ENCODE results near the gene ALCAM. TPM values are rescaled to one million over a fixed set of nuclear protein-coding genes. Genes with fewer than 3 reads are reported as not detected.

The ALCAM gene
- total and polyA plus RNA-seq, 2 of the 8 experiments (the other 6 are each of a cell fraction or from before 2014, with no cell fraction given): 10.8 to 33.0 TPM

DNA sequence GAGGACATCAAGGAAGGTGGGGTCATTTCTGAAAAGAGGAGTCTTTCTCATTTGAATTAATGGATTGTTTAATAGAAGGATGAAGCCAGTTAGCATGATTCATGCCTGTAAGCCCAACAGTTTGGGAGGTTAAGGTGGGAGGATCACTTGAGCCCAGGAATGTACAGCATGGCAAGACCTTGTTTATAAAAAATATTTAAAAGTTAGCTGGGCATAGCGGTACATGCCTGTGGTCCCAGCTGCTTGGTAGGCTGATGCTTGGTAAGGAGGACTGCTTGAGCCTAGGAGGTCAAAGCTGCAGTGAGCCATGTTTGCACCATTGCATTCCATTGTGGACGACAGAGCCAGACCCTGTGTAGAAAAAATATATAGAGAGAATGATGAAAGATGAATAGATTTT, 165.5 kb downstream of the ALCAM start:
- H3K36me3 ChIP-seq (ENCODE audit: control insufficient read depth in 2 of 4, insufficient read depth in 4 of 4, low read length in 3 of 4): peaks cover 0 to 18% (median 2%) of the 10 kb centered on the region in 4 experiments; a peak in 5 of 8 replicates
- POLR2A ChIA-PET (ENCODE audit: partially characterized antibody): no interaction called here
- no peaks in the 10 kb centered on the region for H3K23me2 ChIP-seq (ENCODE audit: low read depth, low read length)
- H4K8ac ChIP-seq (ENCODE audit: extremely low read depth, insufficient read depth, low read length): no peak overlapping the region
- H3K9me3 ChIP-seq (ENCODE audit: insufficient read depth in 2 of 2, low read depth in 1 of 2, low read length in 1 of 2): no peaks in the 10 kb centered on the region
- CTCF ChIA-PET (ENCODE audit: partially characterized antibody): interaction anchor here (0.7 kb wide), 1 partner anchor 1020 kb away, joined by 3 read pairs; no protein-coding TSS in a partner anchor
- H3K79me2 ChIP-seq (ENCODE audit: control insufficient read depth in 1 of 2, insufficient read depth in 2 of 2, low read length in 2 of 2): no peaks in the 10 kb centered on the region
- H3K4me2 ChIP-seq (ENCODE audit: insufficient read depth in 1 of 2, low read depth in 2 of 2, low read length in 2 of 2): no peak overlapping the region
- H2AK5ac ChIP-seq (ENCODE audit: low read depth, low read length): no peak overlapping the region
- no peak overlapping the region for H2BK20ac ChIP-seq (ENCODE audit: low read length)
- H3K4ac ChIP-seq (replicated peaks; ENCODE audit: insufficient read length, low read depth, low read length): no peak overlapping the region
- no peak overlapping the region for H3K56ac ChIP-seq (replicated peaks; ENCODE audit: insufficient read length, low read depth, low read length)
- 97% methylated on average over 2 of the region's 2 CpGs; no CpG with 5 or more reads in 1 of the 2 experiments for WGBS, 2 experiments (ENCODE audit: extremely low coverage in 1 of 2, insufficient coverage in 1 of 2, insufficient read length in 1 of 2, insufficient replicate concordance in 2 of 2, low coverage in 1 of 2, low lambda C conversion rate in 2 of 2, missing lambda C conversion rate in 1 of 2)
- H4K5ac ChIP-seq (ENCODE audit: insufficient read length, low read depth, low read length): no peak overlapping the region
- no peak for DNase-seq (ENCODE audit: low read depth in 1 of 2, low spot score in 2 of 2)
- H4K20me1 ChIP-seq (replicated peaks in 1 of 2; ENCODE audit: control insufficient read depth in 1 of 2, insufficient read depth in 2 of 2, low read length in 2 of 2): no peaks in the 10 kb centered on the region
- no peak overlapping the region for H2BK120ac ChIP-seq (replicated peaks; ENCODE audit: low read depth, low read length)
- no peak overlapping the region for H3K27ac ChIP-seq (ENCODE audit: low read depth, low read length)
- no peaks in the 10 kb centered on the region for H3K27me3 ChIP-seq (replicated peaks in 1 of 4; ENCODE audit: control insufficient read depth in 3 of 4, extremely low read depth in 1 of 4, insufficient read depth in 3 of 4, low read length in 3 of 4)
- H2BK5ac ChIP-seq (ENCODE audit: low read depth, low read length): no peak overlapping the region
- no peak overlapping the region for H2BK15ac ChIP-seq (ENCODE audit: low read length)
- H3K79me1 ChIP-seq (ENCODE audit: low read depth, low read length): no peaks in the 10 kb centered on the region
- H3K23ac ChIP-seq (ENCODE audit: insufficient read length): no peak overlapping the region
- no peak for TF ChIP-seq NRF1 (IDR thresholded peaks at IDR 0.05; ENCODE audit: low read depth, low read length)
- TF ChIP-seq, protein P1, sequence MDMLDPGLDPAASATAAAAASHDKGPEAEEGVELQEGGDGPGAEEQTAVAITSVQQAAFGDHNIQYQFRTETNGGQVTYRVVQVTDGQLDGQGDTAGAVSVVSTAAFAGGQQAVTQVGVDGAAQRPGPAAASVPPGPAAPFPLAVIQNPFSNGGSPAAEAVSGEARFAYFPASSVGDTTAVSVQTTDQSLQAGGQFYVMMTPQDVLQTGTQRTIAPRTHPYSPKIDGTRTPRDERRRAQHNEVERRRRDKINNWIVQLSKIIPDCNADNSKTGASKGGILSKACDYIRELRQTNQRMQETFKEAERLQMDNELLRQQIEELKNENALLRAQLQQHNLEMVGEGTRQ (IDR thresholded peaks at IDR 0.05; ENCODE audit: low read length): no peak
- TF ChIP-seq, protein P2, sequence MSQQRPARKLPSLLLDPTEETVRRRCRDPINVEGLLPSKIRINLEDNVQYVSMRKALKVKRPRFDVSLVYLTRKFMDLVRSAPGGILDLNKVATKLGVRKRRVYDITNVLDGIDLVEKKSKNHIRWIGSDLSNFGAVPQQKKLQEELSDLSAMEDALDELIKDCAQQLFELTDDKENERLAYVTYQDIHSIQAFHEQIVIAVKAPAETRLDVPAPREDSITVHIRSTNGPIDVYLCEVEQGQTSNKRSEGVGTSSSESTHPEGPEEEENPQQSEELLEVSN (IDR thresholded peaks at IDR 0.05): no peak
- H3K9ac ChIP-seq (replicated peaks in 1 of 4; ENCODE audit: extremely low read depth in 1 of 4, low read depth in 3 of 4, low read length in 3 of 4): no peak overlapping the region
- H2AFZ ChIP-seq (ENCODE audit: low read length): no peak overlapping the region
- no peak overlapping the region for H3K18ac ChIP-seq (ENCODE audit: extremely low read depth, low read length)
- H3K4me1 ChIP-seq (replicated peaks in 1 of 4; ENCODE audit: control insufficient read depth in 3 of 4, insufficient read depth in 4 of 4, low read length in 3 of 4): no peaks in the 10 kb centered on the region
- H3K4me3 ChIP-seq (ENCODE audit: extremely low read depth in 1 of 4, insufficient read depth in 2 of 4, low read depth in 3 of 4, low read length in 4 of 4): no peak overlapping the region
- no peak overlapping the region for H4K91ac ChIP-seq (replicated peaks; ENCODE audit: insufficient read length, low read length)
- H2BK12ac ChIP-seq (ENCODE audit: low read depth, low read length): no peak overlapping the region
- no peak for FAIRE-seq
- H3K14ac ChIP-seq (ENCODE audit: insufficient read length): no peak overlapping the region

All from H1 (cell line).